Calu3 (cell line): Measurements from ENCODE around the gene PPM1D. TPM values are rescaled to one million over a fixed set of nuclear protein-coding genes. Genes with fewer than 3 reads are reported as not detected.
"Not testable (repeated sequence)": the region's sequence is repeated elsewhere in the genome, so short reads cannot be mapped to it uniquely, and the experiment has no call there.

Experiments
- BruUV-seq: library from RNA; stranded (reverse); fragments of 400-500 nt; replicated peaks from 2 replicates; lab custom pipeline; 2021; lab: Mats Ljungman, UMichigan
- CTCF ChIA-PET: fragments of 300-600 bp; sonication (Branson Sonifier 250); formaldehyde crosslinking; loops from one replicate; lab custom pipeline; 2022; ENCODE audit warnings: antibody characterized with exemption; lab: Charles Lee
- DNase-seq: peaks from one replicate; pipeline ENCODE4 v3.0.0; 2022
- H3K27ac Mint-ChIP-seq: one replicate; pipeline ENCODE4 v1.8.0; 2022; ENCODE audit warnings: mixed read lengths; ENCODE audit not compliant: unreplicated experiment
- H3K27me3 Mint-ChIP-seq: one replicate; pipeline ENCODE4 v1.8.0; 2022; ENCODE audit warnings: mixed read lengths; ENCODE audit not compliant: unreplicated experiment
- H3K36me3 Mint-ChIP-seq: one replicate; pipeline ENCODE4 v1.8.0; 2022; ENCODE audit warnings: mild to moderate bottlenecking, moderate library complexity, mixed read lengths; ENCODE audit not compliant: insufficient read depth, unreplicated experiment
- H3K4me1 Mint-ChIP-seq: one replicate; pipeline ENCODE4 v1.8.0; 2022; ENCODE audit warnings: mild to moderate bottlenecking, low read depth, mixed read lengths; ENCODE audit not compliant: unreplicated experiment
- H3K4me3 Mint-ChIP-seq: one replicate; pipeline ENCODE4 v1.8.0; 2022; ENCODE audit warnings: mild to moderate bottlenecking, low read depth, moderate library complexity, mixed read lengths; ENCODE audit not compliant: unreplicated experiment
- H3K9me3 Mint-ChIP-seq: one replicate; pipeline ENCODE4 v1.8.0; 2022; ENCODE audit warnings: low read depth, mixed read lengths; ENCODE audit not compliant: unreplicated experiment
- intact Hi-C: fragments of 100-400 bp; cut with micrococcal nuclease; formaldehyde crosslinking; loops from one replicate; pipeline ENCODE4 v1.10.0; 2022; ENCODE audit not compliant: unreplicated experiment
- total RNA-seq: library from RNA; stranded (reverse); gene quantifications from 2 replicates; pipeline ENCODE4 v1.2.3, GENCODE V29; 2022
- TF ChIP-seq, protein P1 (sequence below): fragments of 200-600 bp; IDR thresholded peaks from one replicate; pipeline ENCODE4 v1.8.0; 2022; ENCODE audit warnings: antibody characterized with exemption; ENCODE audit not compliant: unreplicated experiment

The PPM1D gene
- total RNA-seq, 1 experiment from 2014 or later, result 7.6 TPM

DNA sequence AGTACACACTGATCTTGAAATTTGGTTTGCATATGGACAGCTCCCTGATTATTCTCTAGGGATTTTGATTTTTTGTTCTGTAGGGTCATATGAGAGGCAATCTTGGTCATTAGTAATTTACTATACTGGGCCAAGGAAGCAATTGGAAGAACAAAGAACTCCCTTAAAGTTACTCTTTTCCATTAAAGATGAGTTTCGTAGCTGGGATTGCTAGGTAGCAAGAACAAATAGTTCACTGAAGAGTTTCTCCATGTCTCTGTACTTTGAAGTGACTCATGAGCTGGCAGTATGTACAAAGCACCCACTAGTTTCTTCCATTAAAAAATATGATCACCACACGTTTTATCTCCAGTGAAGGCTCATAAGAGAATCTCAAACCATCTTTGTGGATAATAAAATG lies 71.5 kb downstream of the PPM1D start:
- Mint-ChIP-seq H3K9me3 (no peaks in the 10 kb centered on the region), H3K27ac (no peak overlapping the region), H3K4me1 (no peaks in the 10 kb centered on the region), H3K36me3 (peaks cover 6% of the 10 kb centered on the region), H3K27me3 (no peaks in the 10 kb centered on the region), H3K4me3 (no peak overlapping the region)
- DNase-seq, result no peak
- no TSS peak for BruUV-seq
- CTCF ChIA-PET, result no interaction called here
- intact Hi-C loops, result no loop called here
- TF ChIP-seq, protein P1, sequence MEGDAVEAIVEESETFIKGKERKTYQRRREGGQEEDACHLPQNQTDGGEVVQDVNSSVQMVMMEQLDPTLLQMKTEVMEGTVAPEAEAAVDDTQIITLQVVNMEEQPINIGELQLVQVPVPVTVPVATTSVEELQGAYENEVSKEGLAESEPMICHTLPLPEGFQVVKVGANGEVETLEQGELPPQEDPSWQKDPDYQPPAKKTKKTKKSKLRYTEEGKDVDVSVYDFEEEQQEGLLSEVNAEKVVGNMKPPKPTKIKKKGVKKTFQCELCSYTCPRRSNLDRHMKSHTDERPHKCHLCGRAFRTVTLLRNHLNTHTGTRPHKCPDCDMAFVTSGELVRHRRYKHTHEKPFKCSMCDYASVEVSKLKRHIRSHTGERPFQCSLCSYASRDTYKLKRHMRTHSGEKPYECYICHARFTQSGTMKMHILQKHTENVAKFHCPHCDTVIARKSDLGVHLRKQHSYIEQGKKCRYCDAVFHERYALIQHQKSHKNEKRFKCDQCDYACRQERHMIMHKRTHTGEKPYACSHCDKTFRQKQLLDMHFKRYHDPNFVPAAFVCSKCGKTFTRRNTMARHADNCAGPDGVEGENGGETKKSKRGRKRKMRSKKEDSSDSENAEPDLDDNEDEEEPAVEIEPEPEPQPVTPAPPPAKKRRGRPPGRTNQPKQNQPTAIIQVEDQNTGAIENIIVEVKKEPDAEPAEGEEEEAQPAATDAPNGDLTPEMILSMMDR, result no peak

DNA sequence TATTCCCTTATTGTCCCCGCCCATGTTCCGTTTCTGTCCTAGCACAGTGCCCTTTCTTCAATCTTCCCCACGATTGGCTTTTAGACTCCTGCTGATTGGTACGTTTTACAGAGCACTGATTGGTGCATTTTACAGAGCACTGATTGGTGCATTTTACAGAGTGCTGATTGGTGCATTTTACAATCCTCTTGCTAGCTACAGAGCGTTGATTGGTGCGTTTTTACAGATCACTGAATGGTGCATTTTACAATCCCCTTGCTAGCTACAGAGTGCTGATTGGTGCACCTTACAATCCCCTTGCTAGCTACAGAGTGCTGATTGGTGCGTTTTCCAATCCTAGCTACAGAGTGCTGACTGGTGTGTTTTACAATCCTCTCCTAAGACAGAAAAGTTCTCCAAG lies 74.6 kb downstream of the PPM1D start:
- BruUV-seq, H3K4me3 Mint-ChIP-seq, H3K4me1 Mint-ChIP-seq, intact Hi-C loops, H3K9me3 Mint-ChIP-seq, H3K27ac Mint-ChIP-seq, H3K27me3 Mint-ChIP-seq, DNase-seq: not testable (repeated sequence)
- CTCF ChIA-PET, result interaction anchor here (1.2 kb wide), 1 partner anchor 217 kb away, joined by 4 read pairs; no protein-coding TSS in a partner anchor
- H3K36me3 Mint-ChIP-seq, result peaks cover 12% of the 10 kb centered on the region

DNA sequence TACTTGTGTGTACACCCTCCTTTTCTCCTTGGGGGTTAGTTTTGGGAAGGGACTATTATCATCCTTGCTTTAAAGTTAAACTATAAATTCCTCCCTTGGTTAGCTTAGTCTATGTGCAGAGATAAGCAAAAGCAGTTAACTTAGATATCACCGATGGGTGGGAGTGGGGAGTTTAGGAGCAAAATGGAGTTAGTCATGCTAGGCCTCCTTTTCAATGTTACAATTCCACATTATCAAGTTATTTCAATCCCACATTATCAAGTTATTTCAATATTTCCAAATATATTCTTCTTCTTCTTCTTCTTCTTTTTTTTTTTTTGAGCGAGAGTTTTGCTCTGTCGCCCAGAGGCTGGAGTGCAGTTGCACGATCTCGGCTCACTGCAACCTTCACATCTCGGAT lies 76.0 kb downstream of the PPM1D start:
- Mint-ChIP-seq H3K27ac (no peak overlapping the region), H3K4me1 (no peaks in the 10 kb centered on the region)
- TF ChIP-seq, protein P1, result no peak

DNA sequence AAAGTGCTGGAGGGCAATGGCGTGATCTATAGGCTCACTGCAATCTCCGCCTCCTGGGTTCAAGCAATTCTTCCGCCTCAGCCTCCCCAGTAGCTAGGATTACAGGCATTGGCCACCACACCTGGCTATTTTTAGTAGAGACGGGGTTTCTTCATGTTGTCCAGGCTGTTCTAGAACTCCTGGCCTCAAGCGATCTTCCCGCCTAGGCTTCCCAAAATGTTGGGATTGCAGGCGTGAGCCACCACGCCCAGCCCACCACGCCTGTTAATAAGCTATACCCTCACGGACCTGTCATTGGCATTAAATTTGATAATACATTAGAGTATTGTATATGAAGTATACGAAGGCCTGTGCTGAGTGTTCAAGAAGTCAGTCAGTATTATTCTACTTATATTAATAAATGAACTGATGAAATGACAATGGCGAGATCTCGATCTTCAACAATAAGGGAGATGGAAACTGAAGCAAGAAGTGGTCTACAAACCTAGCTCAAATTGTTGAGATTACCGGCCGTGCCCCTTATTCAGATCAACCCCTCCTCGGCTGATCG lies 76.8 kb downstream of the PPM1D start:
- TF ChIP-seq, protein P1, result no peak
- Mint-ChIP-seq H3K9me3 (no peaks in the 10 kb centered on the region), H3K36me3 (peaks cover 12% of the 10 kb centered on the region), H3K4me1 (no peaks in the 10 kb centered on the region), H3K27ac (peak overlapping the region; percentile 72), H3K27me3 (no peaks in the 10 kb centered on the region), H3K4me3 (peak overlapping the region; percentile 99)
- intact Hi-C loops, result no loop called here
- CTCF ChIA-PET, result interaction anchor here (1.1 kb wide), 1 partner anchor 77 kb away, joined by 3 read pairs; the partner anchor contains the start of gene PPM1D
- BruUV-seq, result no TSS peak
- no peak for DNase-seq

More for the DNA sequence above, 76.0 kb downstream of the PPM1D start:
- intact Hi-C loops, result no loop called here
- Mint-ChIP-seq H3K27me3 (no peaks in the 10 kb centered on the region), H3K4me3 (no peak overlapping the region), H3K9me3 (no peaks in the 10 kb centered on the region), H3K36me3 (peaks cover 12% of the 10 kb centered on the region)
- no peak for DNase-seq
- CTCF ChIA-PET, result interaction anchor here (0.7 kb wide), 1 partner anchor 819 kb away, joined by 3 read pairs; no protein-coding TSS in a partner anchor
- BruUV-seq, result no TSS peak
